GM12878 (cell line): Measurements from ENCODE around the gene CARD19. TPM values are rescaled to one million over a fixed set of nuclear protein-coding genes. Genes with fewer than 3 reads are reported as not detected.

ENCODE experiments used
- BMI1 ChIP-seq: fragments of 450-650 bp; IDR thresholded peaks from 2 replicates; pipeline ENCODE4 v1.6.1; 2016; ENCODE audit warnings: mild to moderate bottlenecking, moderate library complexity, borderline replicate concordance
- CREM ChIP-seq: IDR thresholded peaks from 2 replicates; pipeline ENCODE4 v1.6.1; 2014; ENCODE audit warnings: antibody characterized with exemption, low read depth
- E2F4 ChIP-seq: IDR thresholded peaks from 2 replicates; pipeline ENCODE4 v1.6.1; 2012; ENCODE audit warnings: low read depth, low read length, improper control_type of control experiment
- EZH2 ChIP-seq: IDR thresholded peaks from 2 replicates; pipeline ENCODE4 v1.6.1; 2012; ENCODE audit warnings: low read depth, mild to moderate bottlenecking, control low read depth, inconsistent platforms, low read length, borderline replicate concordance; ENCODE audit not compliant: control insufficient read depth
- MXI1 ChIP-seq: fragments of 150-350 bp; IDR thresholded peaks from 2 replicates; pipeline ENCODE4 v1.6.1; 2011; ENCODE audit warnings: low read depth, mild to moderate bottlenecking, inconsistent platforms, low read length, improper control_type of control experiment
- NR2C1 ChIP-seq: fragments of 450-650 bp; IDR thresholded peaks from 2 replicates; pipeline ENCODE4 v1.6.1; 2017; ENCODE audit warnings: antibody characterized with exemption, mild to moderate bottlenecking, moderate library complexity
- RB1 ChIP-seq: fragments of 450-650 bp; formaldehyde crosslinking; IDR thresholded peaks from 2 replicates; pipeline ENCODE4 v1.6.1; 2017; ENCODE audit warnings: mild to moderate bottlenecking, borderline replicate concordance
- RBBP5 ChIP-seq: fragments of 200-600 bp; sonication (generic); conservative IDR thresholded peaks from 2 replicates; pipeline ENCODE4 v1.6.1; 2016
- RCOR1 ChIP-seq: conservative IDR thresholded peaks from 2 replicates; pipeline ENCODE4 v1.6.1; 2012; ENCODE audit warnings: low read depth, low read length, improper control_type of control experiment
- SIX5 ChIP-seq: IDR thresholded peaks from 2 replicates; pipeline ENCODE4 v1.6.1; 2011; ENCODE audit warnings: mild to moderate bottlenecking, low read depth, low read length, moderate library complexity; ENCODE audit not compliant: severe bottlenecking
- SKIL ChIP-seq: fragments of 450-650 bp; IDR thresholded peaks from 2 replicates; pipeline ENCODE4 v1.6.1; 2017; ENCODE audit warnings: mild to moderate bottlenecking, low read depth, inconsistent platforms; ENCODE audit not compliant: poor library complexity, severe bottlenecking
- SMAD5 ChIP-seq: IDR thresholded peaks from 2 replicates; pipeline ENCODE4 v1.6.1; 2016; ENCODE audit warnings: antibody characterized with exemption, low read depth
- SRF ChIP-seq, 2 experiments: IDR thresholded peaks; 2 replicates each; pipeline ENCODE4 v1.6.1; 2011; ENCODE audit warnings: low read depth in 2 of 2, low read length in 2 of 2, mild to moderate bottlenecking in 1 of 2, moderate library complexity in 1 of 2
- TBL1XR1 ChIP-seq: IDR thresholded peaks from 2 replicates; pipeline ENCODE4 v1.6.1; 2012; ENCODE audit warnings: low read depth, low read length, improper control_type of control experiment
- ZBTB40 ChIP-seq: fragments of 450-650 bp; IDR thresholded peaks from 2 replicates; pipeline ENCODE4 v1.6.1; 2016; ENCODE audit warnings: mild to moderate bottlenecking, moderate library complexity, borderline replicate concordance
- ZNF274 ChIP-seq: IDR thresholded peaks from one replicate; pipeline ENCODE4 v1.8.0; 2011; ENCODE audit not compliant: insufficient read length, insufficient read depth
- polyA plus RNA-seq, 11 experiments: library from polyadenylated mRNA; depleted of rRNA in 4 of 11; unstranded in 6 of 11; stranded (reverse) in 5 of 11; fragments of >200 nt; fragmentation: Nextera tagmentation in 4 of 11; fragmentation: Illumina TruSeq in 1 of 11; extraction: Ambion mirVana in 4 of 11; extraction: Trizol in 1 of 11; gene quantifications; 1 replicate in 1 of 11; 2 replicates in 10 of 11; pipeline versions ENCODE4 v1.2.1 to v1.2.3, GENCODE V29; 2011 to 2016; ENCODE audit warnings: inconsistent platforms in 2 of 11, missing spikeins in 2 of 11, low read depth in 1 of 11
- total RNA-seq, 4 experiments: library from RNA; depleted of rRNA in 3 of 4; stranded (reverse); fragments of >200 nt in 3 of 4; fragmentation: Illumina TruSeq in 1 of 4; extraction: Trizol in 1 of 4; gene quantifications; 2 replicates each; pipeline versions ENCODE4 v1.2.1 to v1.2.3, GENCODE V29; 2013 to 2021
- TF ChIP-seq, protein P1 (sequence below): IDR thresholded peaks from 2 replicates; pipeline ENCODE4 v1.6.1; 2011; ENCODE audit warnings: low read depth, low read length, improper control_type of control experiment, borderline replicate concordance
- TF ChIP-seq, protein P2 (sequence below): fragments of 150-350 bp; IDR thresholded peaks from 2 replicates; pipeline ENCODE4 v1.6.1; 2014; ENCODE audit warnings: mild to moderate bottlenecking, low read depth, low read length

Gene CARD19
- total and polyA plus RNA-seq, 10 of the 15 experiments (the other 5 are each of a cell fraction or from before 2014, with no cell fraction given) = 0.61 to 41.6 (median 19.9) TPM

- TF ChIP-seq ZBTB40 (no peak), TBL1XR1 (no peak), SIX5 (no peak), RCOR1 (no peak), CREM (no peak), E2F4 (no peak), RB1 (no peak), RBBP5 (no peak), SMAD5 (no peak), NR2C1 (peak; percentile 11; the same call in 1 of the 2 replicates), SKIL (peak; percentile 49), MXI1 (peak; percentile 26; the same call in 1 of the 2 replicates), BMI1 (0 out of 2 replicates have a peak, but pooled peaks have one; percentile 15), EZH2 (no peak), ZNF274 (no peak), SRF (IDR thresholded peaks at IDR 0.05; ENCODE audit: low read depth in 2 of 2, low read length in 2 of 2) (no peak)
- TF ChIP-seq, protein P1, sequence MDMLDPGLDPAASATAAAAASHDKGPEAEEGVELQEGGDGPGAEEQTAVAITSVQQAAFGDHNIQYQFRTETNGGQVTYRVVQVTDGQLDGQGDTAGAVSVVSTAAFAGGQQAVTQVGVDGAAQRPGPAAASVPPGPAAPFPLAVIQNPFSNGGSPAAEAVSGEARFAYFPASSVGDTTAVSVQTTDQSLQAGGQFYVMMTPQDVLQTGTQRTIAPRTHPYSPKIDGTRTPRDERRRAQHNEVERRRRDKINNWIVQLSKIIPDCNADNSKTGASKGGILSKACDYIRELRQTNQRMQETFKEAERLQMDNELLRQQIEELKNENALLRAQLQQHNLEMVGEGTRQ = no peak
- TF ChIP-seq, protein P2, sequence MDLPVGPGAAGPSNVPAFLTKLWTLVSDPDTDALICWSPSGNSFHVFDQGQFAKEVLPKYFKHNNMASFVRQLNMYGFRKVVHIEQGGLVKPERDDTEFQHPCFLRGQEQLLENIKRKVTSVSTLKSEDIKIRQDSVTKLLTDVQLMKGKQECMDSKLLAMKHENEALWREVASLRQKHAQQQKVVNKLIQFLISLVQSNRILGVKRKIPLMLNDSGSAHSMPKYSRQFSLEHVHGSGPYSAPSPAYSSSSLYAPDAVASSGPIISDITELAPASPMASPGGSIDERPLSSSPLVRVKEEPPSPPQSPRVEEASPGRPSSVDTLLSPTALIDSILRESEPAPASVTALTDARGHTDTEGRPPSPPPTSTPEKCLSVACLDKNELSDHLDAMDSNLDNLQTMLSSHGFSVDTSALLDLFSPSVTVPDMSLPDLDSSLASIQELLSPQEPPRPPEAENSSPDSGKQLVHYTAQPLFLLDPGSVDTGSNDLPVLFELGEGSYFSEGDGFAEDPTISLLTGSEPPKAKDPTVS = no peak
These were observed 37.5 kb upstream of the CARD19 start, which contains the start of gene SUSD3 (continued) for GRCh38 chr9:93058355-93059010.
